Activated naive CD4-positive, alpha-beta T cell treated with anti-CD3 and anti-CD28 coated beads for 36 hours (primary cell): ENCODE measurements around the gene BAZ2B. TPM values are rescaled to one million over a fixed set of nuclear protein-coding genes. Genes with fewer than 3 reads are reported as not detected.
A peak's percentile ranks its signal among the peaks of the same experiment; 100 is the strongest.
"Not testable (repeated sequence)": the region's sequence is repeated elsewhere in the genome, so short reads cannot be mapped to it uniquely, and the experiment has no call there.

Experiments
- CTCF ChIA-PET: fragments of 350-600 bp; sonication (Branson Sonifier 250); formaldehyde crosslinking; loops from one replicate; lab custom pipeline; 2021; ENCODE audit warnings: antibody characterized with exemption; lab: Charles Lee
- DNase-seq: peaks from one replicate; pipeline ENCODE4 v3.0.0-alpha.2; 2020
- H3K27ac Mint-ChIP-seq: one replicate; pipeline ENCODE4 v1.8.0; 2021; ENCODE audit warnings: mild to moderate bottlenecking, mixed read lengths
- H3K27me3 Mint-ChIP-seq: one replicate; pipeline ENCODE4 v1.8.0; 2021; ENCODE audit warnings: low read depth, mixed read lengths
- H3K36me3 Mint-ChIP-seq: one replicate; pipeline ENCODE4 v1.8.0; 2021; ENCODE audit warnings: low read depth, mixed read lengths
- H3K4me1 Mint-ChIP-seq: one replicate; pipeline ENCODE4 v1.8.0; 2021; ENCODE audit warnings: low read depth, mixed read lengths
- H3K4me3 Mint-ChIP-seq: one replicate; pipeline ENCODE4 v1.8.0; 2021; ENCODE audit warnings: mild to moderate bottlenecking, moderate library complexity, mixed read lengths
- H3K9me3 Mint-ChIP-seq: one replicate; pipeline ENCODE4 v1.8.0; 2021; ENCODE audit warnings: mixed read lengths
- intact Hi-C: fragments of 100-400 bp; cut with micrococcal nuclease; formaldehyde crosslinking; loops from one replicate; pipeline ENCODE4 v1.15.1; 2023
- total RNA-seq, 2 experiments: library from RNA; stranded (reverse); gene quantifications; one replicate each; pipeline ENCODE4 v1.2.3, GENCODE V29; 2021

BAZ2B gene
- total RNA-seq, 2 experiments from 2014 or later, result 8.3 to 9.7 TPM

- Mint-ChIP-seq H3K4me1 (peaks cover 2% of the 10 kb centered on the region), H3K27ac (no peak overlapping the region), H3K4me3 (no peak overlapping the region), H3K9me3 (peaks cover 8% of the 10 kb centered on the region), H3K27me3 (no peaks in the 10 kb centered on the region), H3K36me3 (peaks cover 9% of the 10 kb centered on the region)
- intact Hi-C loops, result no loop called here
- DNase-seq, result no peak
- CTCF ChIA-PET, result no interaction called here
Measured at GRCh38 chr2:159546039-159546438, 70.3 kb downstream of the BAZ2B start.

GRCh38 chr2:159545085-159545484 lies 71.3 kb downstream of the BAZ2B start:
- intact Hi-C loops, result no loop called here
- Mint-ChIP-seq H3K9me3 (peaks cover 8% of the 10 kb centered on the region), H3K27me3 (no peaks in the 10 kb centered on the region), H3K27ac (no peak overlapping the region), H3K36me3 (peaks cover 9% of the 10 kb centered on the region), H3K4me3 (no peak overlapping the region), H3K4me1 (peaks cover 2% of the 10 kb centered on the region)
- no peak for DNase-seq
- CTCF ChIA-PET, result interaction anchor here (0.7 kb wide), 1 partner anchor 33 kb away, joined by 3 read pairs; no protein-coding TSS in a partner anchor

GRCh38 chr2:159542101-159542500 lies 74.2 kb downstream of the BAZ2B start:
- no peak overlapping the region for H3K4me3 Mint-ChIP-seq
- CTCF ChIA-PET, result no interaction called here
- H3K4me1 Mint-ChIP-seq, result no peaks in the 10 kb centered on the region
- H3K9me3 Mint-ChIP-seq, result peaks cover 8% of the 10 kb centered on the region
- peaks cover 9% of the 10 kb centered on the region for H3K36me3 Mint-ChIP-seq
- H3K27ac Mint-ChIP-seq, result no peak overlapping the region
- intact Hi-C loops, result no loop called here
- no peak for DNase-seq
- H3K27me3 Mint-ChIP-seq, result no peaks in the 10 kb centered on the region

- H3K36me3 Mint-ChIP-seq, result peaks cover 9% of the 10 kb centered on the region
- H3K27ac Mint-ChIP-seq, result no peak overlapping the region
- intact Hi-C loops, result no loop called here
- no peaks in the 10 kb centered on the region for H3K27me3 Mint-ChIP-seq
- H3K4me1 Mint-ChIP-seq, result no peaks in the 10 kb centered on the region
- CTCF ChIA-PET, result no interaction called here
- peaks cover 8% of the 10 kb centered on the region for H3K9me3 Mint-ChIP-seq
- DNase-seq, result no peak
- H3K4me3 Mint-ChIP-seq, result no peak overlapping the region
Measured at GRCh38 chr2:159539701-159540100, 76.6 kb downstream of the BAZ2B start.

GRCh38 chr2:159538801-159539200 lies 77.5 kb downstream of the BAZ2B start:
- intact Hi-C loops, result no loop called here
- H3K4me3 Mint-ChIP-seq, result no peak overlapping the region
- DNase-seq, result no peak
- no peaks in the 10 kb centered on the region for H3K27me3 Mint-ChIP-seq
- no peak overlapping the region for H3K27ac Mint-ChIP-seq
- CTCF ChIA-PET, result interaction anchor here (0.6 kb wide), 1 partner anchor 466 kb away, joined by 3 read pairs; no protein-coding TSS in a partner anchor
- H3K9me3 Mint-ChIP-seq, result peaks cover 8% of the 10 kb centered on the region
- H3K36me3 Mint-ChIP-seq, result peaks cover 7% of the 10 kb centered on the region
- H3K4me1 Mint-ChIP-seq, result no peaks in the 10 kb centered on the region

GRCh38 chr2:159535261-159535660 lies 81.1 kb downstream of the BAZ2B start:
- CTCF ChIA-PET, result interaction anchor here (0.6 kb wide), 1 partner anchor 200 kb away, joined by 3 read pairs; no protein-coding TSS in a partner anchor
- H3K27ac Mint-ChIP-seq, H3K4me3 Mint-ChIP-seq, H3K36me3 Mint-ChIP-seq, H3K27me3 Mint-ChIP-seq, DNase-seq, intact Hi-C loops, H3K9me3 Mint-ChIP-seq, H3K4me1 Mint-ChIP-seq: not testable (repeated sequence)

- intact Hi-C loops, result no loop called here
- DNase-seq, result no peak
- CTCF ChIA-PET, result no interaction called here
- no peaks in the 10 kb centered on the region for H3K4me1 Mint-ChIP-seq
- no peak overlapping the region for H3K27ac Mint-ChIP-seq
- no peak overlapping the region for H3K4me3 Mint-ChIP-seq
- no peaks in the 10 kb centered on the region for H3K9me3 Mint-ChIP-seq
- no peaks in the 10 kb centered on the region for H3K36me3 Mint-ChIP-seq
- H3K27me3 Mint-ChIP-seq, result no peaks in the 10 kb centered on the region
Measured at GRCh38 chr2:159531475-159531874, 84.9 kb downstream of the BAZ2B start.

- no peaks in the 10 kb centered on the region for H3K9me3 Mint-ChIP-seq
- no peak overlapping the region for H3K27ac Mint-ChIP-seq
- no peak overlapping the region for H3K4me3 Mint-ChIP-seq
- no peak for DNase-seq
- no peaks in the 10 kb centered on the region for H3K27me3 Mint-ChIP-seq
- H3K4me1 Mint-ChIP-seq, result no peaks in the 10 kb centered on the region
- CTCF ChIA-PET, result no interaction called here
- no peaks in the 10 kb centered on the region for H3K36me3 Mint-ChIP-seq
- intact Hi-C loops, result no loop called here
Measured at GRCh38 chr2:159526433-159526832, 89.9 kb downstream of the BAZ2B start.

- H3K4me1 Mint-ChIP-seq, result no peaks in the 10 kb centered on the region
- no peak for DNase-seq
- H3K4me3 Mint-ChIP-seq, result no peak overlapping the region
- CTCF ChIA-PET, result no interaction called here
- H3K9me3 Mint-ChIP-seq, result no peaks in the 10 kb centered on the region
- intact Hi-C loops, result no loop called here
- no peaks in the 10 kb centered on the region for H3K36me3 Mint-ChIP-seq
- H3K27me3 Mint-ChIP-seq, result no peaks in the 10 kb centered on the region
- no peak overlapping the region for H3K27ac Mint-ChIP-seq
Measured at GRCh38 chr2:159525012-159525411, 91.3 kb downstream of the BAZ2B start.

- Mint-ChIP-seq H3K27ac (no peak overlapping the region), H3K4me3 (no peak overlapping the region), H3K27me3 (no peaks in the 10 kb centered on the region), H3K36me3 (no peaks in the 10 kb centered on the region), H3K4me1 (no peaks in the 10 kb centered on the region), H3K9me3 (no peaks in the 10 kb centered on the region)
- no peak for DNase-seq
- intact Hi-C loops, result no loop called here
- CTCF ChIA-PET, result no interaction called here
Measured at GRCh38 chr2:159521272-159521671, 95.1 kb downstream of the BAZ2B start.

GRCh38 chr2:159518321-159519005 lies 97.9 kb downstream of the BAZ2B start:
- Mint-ChIP-seq H3K27ac (no peak overlapping the region), H3K4me1 (peaks cover 13% of the 10 kb centered on the region), H3K27me3 (no peaks in the 10 kb centered on the region), H3K9me3 (no peaks in the 10 kb centered on the region), H3K4me3 (no peak overlapping the region), H3K36me3 (peaks cover under 1% of the 10 kb centered on the region)
- intact Hi-C loops, result loop anchor here (5.0 kb wide), 1 partner anchor 359 kb away; no protein-coding TSS in a partner anchor
- DNase-seq, result no peak
- CTCF ChIA-PET, result no interaction called here

- Mint-ChIP-seq H3K4me3 (peak overlapping the region; percentile 66), H3K36me3 (peaks cover 3% of the 10 kb centered on the region), H3K9me3 (no peaks in the 10 kb centered on the region), H3K27me3 (no peaks in the 10 kb centered on the region), H3K27ac (peak overlapping the region; percentile 54), H3K4me1 (peaks cover 17% of the 10 kb centered on the region)
- CTCF ChIA-PET, result interaction anchor here (0.6 kb wide), 1 partner anchor 298 kb away, joined by 4 read pairs; no protein-coding TSS in a partner anchor
- intact Hi-C loops, result loop anchor here (1.0 to 5.0 kb wide), 8 partner anchors 99 to 444 kb away; partner anchors contain the start of genes MARCHF7 and WDSUB1
- DNase-seq, result peak; percentile 23
Measured at GRCh38 chr2:159516241-159516758, 100.0 kb downstream of the BAZ2B start.

- CTCF ChIA-PET, result interaction anchor here (0.6 kb wide), 2 partner anchors 299 to 524 kb away, joined by 3 to 4 read pairs; no protein-coding TSS in a partner anchor
- Mint-ChIP-seq H3K36me3 (peaks cover 3% of the 10 kb centered on the region), H3K27me3 (no peaks in the 10 kb centered on the region), H3K4me1 (peaks cover 17% of the 10 kb centered on the region), H3K9me3 (no peaks in the 10 kb centered on the region), H3K27ac (no peak overlapping the region), H3K4me3 (peak overlapping the region; percentile 66)
- intact Hi-C loops, result loop anchor here (5.0 kb wide), 1 partner anchor 362 kb away; no protein-coding TSS in a partner anchor
- DNase-seq, result no peak
Measured at GRCh38 chr2:159515441-159515840, 100.9 kb downstream of the BAZ2B start.
